CD4-positive, alpha-beta T cell treated with Interferon gamma for 1 hour (primary cell): ENCODE measurements around the gene RNF25.

ENCODE experiments used
- DNase-seq: peaks from one replicate; pipeline ENCODE4 v3.0.0-alpha.2; 2020

RNF25 gene

GRCh38 chr2:218621007-218621406 lies 50.8 kb downstream of the RNF25 start:
- DNase-seq: no peak

- no peak for DNase-seq
Observed at GRCh38 chr2:218618102-218618860, 53.5 kb downstream of the RNF25 start.

DNA sequence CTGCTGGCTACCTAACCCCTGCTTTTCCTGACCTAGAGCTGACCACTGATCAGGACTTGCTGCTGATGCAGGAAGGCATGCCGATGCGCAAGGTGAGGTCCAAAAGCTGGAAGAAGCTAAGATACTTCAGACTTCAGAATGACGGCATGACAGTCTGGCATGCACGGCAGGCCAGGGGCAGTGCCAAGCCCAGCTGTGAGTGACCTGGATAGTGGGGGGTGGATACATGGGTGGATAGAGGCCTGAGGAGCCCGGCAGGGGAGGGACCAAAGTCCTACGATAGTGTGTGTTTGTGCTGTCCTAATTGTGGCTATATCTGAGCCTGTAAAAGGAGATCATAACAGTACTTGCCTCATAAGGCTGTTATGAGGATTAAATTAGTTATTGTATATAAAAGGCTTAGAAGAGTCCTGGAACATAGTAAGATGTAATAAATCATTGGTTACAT lies 55.9 kb downstream of the RNF25 start:
- DNase-seq: no peak
